Suprapubic skin (tissue), 4 donors: ENCODE data around the gene GPC5. TPM values are rescaled to one million over a fixed set of nuclear protein-coding genes. Genes with fewer than 3 reads are reported as not detected.

Source experiments
- DNase-seq, 2 donors: peaks; one replicate each; pipeline ENCODE4 v3.0.0-alpha.2; 2019; ENCODE audit warnings: low spot score in 2 of 2
- H3K27ac ChIP-seq: fragments of 200-600 bp; sonication (generic); one replicate; pipeline ENCODE4 v1.5.1; 2019
- H3K27me3 ChIP-seq: fragments of 200-600 bp; sonication (generic); one replicate; pipeline ENCODE4 v1.5.1; 2019
- H3K36me3 ChIP-seq: fragments of 200-600 bp; sonication (generic); one replicate; pipeline ENCODE4 v1.5.1; 2019
- H3K4me1 ChIP-seq: fragments of 200-600 bp; sonication (generic); one replicate; pipeline ENCODE4 v1.5.1; 2019
- H3K4me3 ChIP-seq: fragments of 200-600 bp; sonication (generic); one replicate; pipeline ENCODE4 v1.5.1; 2019; ENCODE audit warnings: mild to moderate bottlenecking
- H3K9me3 ChIP-seq: fragments of 200-600 bp; sonication (generic); one replicate; pipeline ENCODE4 v1.5.1; 2019
- CTCF ChIP-seq, 2 donors: fragments of 200-600 bp in 1 of 2; fragments of 450-650 bp in 1 of 2; sonication (generic) in 1 of 2; IDR thresholded peaks; one replicate each; pipeline ENCODE4 v1.5.1; 2016 to 2019; ENCODE audit warnings: antibody characterized with exemption in 2 of 2, mild to moderate bottlenecking in 1 of 2, moderate library complexity in 1 of 2
- EP300 ChIP-seq: sonication (generic); formaldehyde crosslinking; IDR thresholded peaks from one replicate; pipeline ENCODE4 v1.6.1; 2017; ENCODE audit warnings: antibody characterized with exemption
- POLR2A ChIP-seq, 2 donors: fragments of 450-650 bp; IDR thresholded peaks; one replicate each; pipeline ENCODE4 v1.6.1; 2017; ENCODE audit warnings: antibody characterized with exemption in 2 of 2, mild to moderate bottlenecking in 2 of 2, moderate library complexity in 2 of 2
- POLR2AphosphoS5 ChIP-seq, 3 donors: sonication (generic); formaldehyde crosslinking; IDR thresholded peaks; one replicate each; pipeline ENCODE4 v1.6.1; 2017; ENCODE audit warnings: antibody characterized with exemption in 3 of 3
- WGBS: methylation state at CpG from one replicate; pipeline ENCODE4 v1.1.5; 2018; 5-methylcytosine and 5-hydroxymethylcytosine counted together
- total RNA-seq, 4 donors: library from RNA; depleted of rRNA; stranded (reverse); fragments of >200 nt; gene quantifications; one replicate each; pipeline ENCODE4 v1.1.0, GENCODE V29; 2016

Gene GPC5
- total RNA-seq, 4 donors from 2014 or later, result 0.55 TPM; not detected in 3

- TF ChIP-seq CTCF (IDR thresholded peaks at IDR 0.05) (no peak), EP300 (no peak), POLR2A (IDR thresholded peaks at IDR 0.05) (no peak), POLR2AphosphoS5 (IDR thresholded peaks at IDR 0.05) (no peak)
- Histone ChIP-seq H3K9me3 (no peaks in the 10 kb centered on the region), H3K4me1 (no peaks in the 10 kb centered on the region), H3K27me3 (no peaks in the 10 kb centered on the region), H3K36me3 (no peaks in the 10 kb centered on the region), H3K27ac (no peak overlapping the region), H3K4me3 (no peak overlapping the region)
- no peak for DNase-seq
- 89% methylated on average over 1 of the region's 1 CpG for WGBS
Measured at GRCh38 chr13:91630946-91631345, 232.5 kb downstream of the GPC5 start.

DNA sequence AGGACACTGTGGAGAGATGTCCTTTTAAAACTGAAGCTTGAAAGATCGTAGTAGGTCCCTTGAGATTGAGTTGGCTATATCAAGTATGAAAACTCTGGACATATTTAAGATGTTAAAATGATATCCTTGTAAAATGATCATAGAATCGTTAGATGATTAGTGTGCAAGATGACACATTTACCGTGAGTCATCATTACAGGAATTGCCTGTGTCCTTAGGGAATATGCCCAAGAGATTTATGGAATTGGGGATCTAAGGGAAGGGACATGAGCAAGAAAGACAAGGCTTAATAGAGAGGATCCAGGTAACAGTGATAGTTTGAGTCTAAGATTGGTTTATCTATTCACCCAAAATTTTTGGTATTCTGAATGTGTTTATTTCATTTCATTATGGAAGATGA is 233.7 kb downstream of the GPC5 start:
- H3K27me3 ChIP-seq, result no peaks in the 10 kb centered on the region
- no peaks in the 10 kb centered on the region for H3K9me3 ChIP-seq
- H3K4me3 ChIP-seq, result no peak overlapping the region
- TF ChIP-seq EP300 (no peak), CTCF (IDR thresholded peaks at IDR 0.05) (no peak), POLR2A (IDR thresholded peaks at IDR 0.05) (no peak), POLR2AphosphoS5 (IDR thresholded peaks at IDR 0.05) (no peak)
- WGBS, result 43% methylated on average over 3 of the region's 3 CpGs
- H3K4me1 ChIP-seq, result no peaks in the 10 kb centered on the region
- H3K36me3 ChIP-seq, result no peaks in the 10 kb centered on the region
- H3K27ac ChIP-seq, result no peak overlapping the region
- no peak for DNase-seq

GRCh38 chr13:91639330-91639729 is 240.9 kb downstream of the GPC5 start:
- H3K4me3 ChIP-seq, result no peak overlapping the region
- H3K27ac ChIP-seq, result no peak overlapping the region
- H3K36me3 ChIP-seq, result no peaks in the 10 kb centered on the region
- TF ChIP-seq CTCF (IDR thresholded peaks at IDR 0.05) (no peak), EP300 (no peak), POLR2A (IDR thresholded peaks at IDR 0.05) (no peak), POLR2AphosphoS5 (IDR thresholded peaks at IDR 0.05) (no peak)
- no peaks in the 10 kb centered on the region for H3K9me3 ChIP-seq
- no peak for DNase-seq
- WGBS, result 85% methylated on average over 5 of the region's 5 CpGs
- H3K4me1 ChIP-seq, result no peaks in the 10 kb centered on the region
- no peaks in the 10 kb centered on the region for H3K27me3 ChIP-seq

DNA sequence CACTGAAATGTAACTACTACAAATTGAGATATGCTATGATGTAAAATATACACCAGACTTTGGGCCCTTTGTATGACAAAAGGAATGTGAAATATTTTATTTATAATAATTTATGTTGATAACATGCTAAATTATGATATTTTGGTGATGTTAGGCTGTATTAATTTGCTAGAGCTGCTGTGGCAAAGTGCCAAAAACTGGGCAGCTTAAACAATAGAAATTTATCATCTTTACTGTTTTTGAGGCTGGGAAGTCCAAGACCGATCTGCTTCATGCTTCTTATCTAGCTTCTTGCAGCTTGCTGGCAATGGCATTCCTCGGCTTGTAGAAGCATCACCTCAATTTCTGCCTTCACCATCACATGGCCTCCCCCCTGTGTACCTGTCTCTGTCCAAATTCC is 245.0 kb downstream of the GPC5 start:
- H3K27ac ChIP-seq, result no peak overlapping the region
- no peaks in the 10 kb centered on the region for H3K4me1 ChIP-seq
- H3K27me3 ChIP-seq, result no peaks in the 10 kb centered on the region
- no peak overlapping the region for H3K4me3 ChIP-seq
- 86% methylated on average over 2 of the region's 2 CpGs for WGBS
- DNase-seq, result no peak
- H3K9me3 ChIP-seq, result no peaks in the 10 kb centered on the region
- H3K36me3 ChIP-seq, result no peaks in the 10 kb centered on the region
- TF ChIP-seq CTCF (IDR thresholded peaks at IDR 0.05), result no peak
- no peak for TF ChIP-seq POLR2AphosphoS5 (IDR thresholded peaks at IDR 0.05)
- no peak for TF ChIP-seq POLR2A (IDR thresholded peaks at IDR 0.05)
- TF ChIP-seq EP300, result no peak

GRCh38 chr13:91644806-91645205 is 246.4 kb downstream of the GPC5 start:
- Histone ChIP-seq H3K27ac (no peak overlapping the region), H3K9me3 (no peaks in the 10 kb centered on the region), H3K4me1 (no peaks in the 10 kb centered on the region), H3K36me3 (no peaks in the 10 kb centered on the region), H3K4me3 (no peak overlapping the region), H3K27me3 (no peaks in the 10 kb centered on the region)
- DNase-seq, result no peak
- TF ChIP-seq POLR2AphosphoS5 (IDR thresholded peaks at IDR 0.05) (no peak), POLR2A (IDR thresholded peaks at IDR 0.05) (no peak), EP300 (no peak), CTCF (IDR thresholded peaks at IDR 0.05) (no peak)
